ENCODE measurements around the gene OXT.

DNA sequence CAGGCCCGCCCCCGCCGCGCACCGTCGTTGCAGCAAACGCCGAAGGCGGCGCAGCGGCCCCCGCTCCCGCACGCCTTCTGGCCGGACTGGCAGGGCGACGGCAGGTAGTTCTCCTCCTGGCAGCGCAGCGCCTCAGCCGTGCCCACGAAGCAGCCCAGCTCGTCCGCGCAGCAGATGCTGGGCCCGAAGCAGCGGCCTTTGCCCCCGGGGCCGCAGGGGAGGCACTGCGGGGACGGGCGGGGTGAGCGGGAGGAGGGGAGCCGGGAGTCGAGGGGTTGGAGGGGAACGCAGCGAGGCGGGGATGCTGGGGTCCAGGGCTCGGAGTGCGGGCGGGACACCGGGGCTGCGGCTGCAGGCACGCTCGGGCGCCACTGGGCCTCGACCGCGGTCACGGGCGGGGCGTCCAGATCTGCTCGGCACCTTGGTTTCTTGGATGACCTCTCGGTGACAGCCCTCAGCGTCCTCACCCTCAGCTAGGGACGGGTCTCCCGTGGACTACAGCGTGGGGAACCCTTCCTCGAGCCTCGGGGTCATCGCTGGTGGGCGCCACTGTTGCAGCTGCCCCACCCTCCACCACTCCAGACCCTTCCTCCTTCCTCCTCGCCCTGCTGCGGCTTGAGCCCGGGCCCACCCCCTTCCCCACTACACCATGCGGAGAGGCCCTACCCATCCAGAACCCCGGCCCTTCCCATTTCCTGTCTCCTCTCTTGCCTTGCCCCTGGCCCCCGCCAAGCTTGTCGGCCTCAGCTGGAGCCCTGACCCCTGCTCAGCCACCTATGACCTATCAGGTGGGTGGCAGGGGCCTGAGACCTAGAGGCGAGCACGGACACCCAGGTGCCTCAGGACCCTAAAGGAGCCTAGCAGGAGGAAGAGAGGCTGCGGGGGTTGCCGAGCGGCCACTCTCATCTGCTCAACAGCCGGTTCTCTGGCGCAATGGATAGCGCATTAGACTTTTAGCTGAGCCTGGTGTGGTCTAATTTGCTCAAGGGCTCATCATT lies 11.8 kb downstream of the OXT start:
- TF ChIP-seq, protein P1, sequence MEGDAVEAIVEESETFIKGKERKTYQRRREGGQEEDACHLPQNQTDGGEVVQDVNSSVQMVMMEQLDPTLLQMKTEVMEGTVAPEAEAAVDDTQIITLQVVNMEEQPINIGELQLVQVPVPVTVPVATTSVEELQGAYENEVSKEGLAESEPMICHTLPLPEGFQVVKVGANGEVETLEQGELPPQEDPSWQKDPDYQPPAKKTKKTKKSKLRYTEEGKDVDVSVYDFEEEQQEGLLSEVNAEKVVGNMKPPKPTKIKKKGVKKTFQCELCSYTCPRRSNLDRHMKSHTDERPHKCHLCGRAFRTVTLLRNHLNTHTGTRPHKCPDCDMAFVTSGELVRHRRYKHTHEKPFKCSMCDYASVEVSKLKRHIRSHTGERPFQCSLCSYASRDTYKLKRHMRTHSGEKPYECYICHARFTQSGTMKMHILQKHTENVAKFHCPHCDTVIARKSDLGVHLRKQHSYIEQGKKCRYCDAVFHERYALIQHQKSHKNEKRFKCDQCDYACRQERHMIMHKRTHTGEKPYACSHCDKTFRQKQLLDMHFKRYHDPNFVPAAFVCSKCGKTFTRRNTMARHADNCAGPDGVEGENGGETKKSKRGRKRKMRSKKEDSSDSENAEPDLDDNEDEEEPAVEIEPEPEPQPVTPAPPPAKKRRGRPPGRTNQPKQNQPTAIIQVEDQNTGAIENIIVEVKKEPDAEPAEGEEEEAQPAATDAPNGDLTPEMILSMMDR (IDR thresholded peaks at IDR 0.05) = no peak
- TF ChIP-seq POLR2A (IDR thresholded peaks at IDR 0.05) (no peak), EP300 (IDR thresholded peaks at IDR 0.05) (no peak)
